Esophagus (tissue), 2 donors: ENCODE results near the gene SRPK3. TPM values are rescaled to one million over a fixed set of nuclear protein-coding genes. Genes with fewer than 3 reads are reported as not detected.

Experiments
- H3K27ac ChIP-seq, 2 donors: one replicate each; pipeline ENCODE4 v1.5.1; 2013; ENCODE audit warnings: low read depth in 2 of 2, mild to moderate bottlenecking in 2 of 2, inconsistent platforms in 1 of 2, low read length in 1 of 2, moderate library complexity in 1 of 2
- H3K27me3 ChIP-seq, 2 donors: one replicate each; pipeline ENCODE4 v1.6.1; 2013; ENCODE audit warnings: low read length in 2 of 2, control low read depth in 1 of 2, mild to moderate bottlenecking in 1 of 2; ENCODE audit not compliant: insufficient read depth in 2 of 2, control insufficient read depth in 1 of 2
- H3K36me3 ChIP-seq, 2 donors: one replicate each; pipeline ENCODE4 v1.6.1; 2013; ENCODE audit warnings: low read length in 1 of 2; ENCODE audit not compliant: control insufficient read depth in 2 of 2, insufficient read depth in 2 of 2
- H3K4me1 ChIP-seq, 2 donors: one replicate each; pipeline ENCODE4 v1.6.1; 2013; ENCODE audit warnings: low read length in 1 of 2; ENCODE audit not compliant: control insufficient read depth in 2 of 2, insufficient read depth in 2 of 2
- H3K4me3 ChIP-seq, 2 donors: one replicate each; pipeline ENCODE4 v1.5.1; 2013; ENCODE audit warnings: low read length in 2 of 2, mild to moderate bottlenecking in 2 of 2, low read depth in 1 of 2, moderate library complexity in 1 of 2
- H3K9me3 ChIP-seq, 2 donors: one replicate each; pipeline ENCODE4 v1.6.1; 2013; ENCODE audit warnings: mild to moderate bottlenecking in 2 of 2, low read depth in 1 of 2, low read length in 1 of 2, moderate library complexity in 1 of 2; ENCODE audit not compliant: control insufficient read depth in 2 of 2, insufficient read depth in 1 of 2
- WGBS, 2 donors: extraction: QIAGEN DNeasy Blood & Tissue Kit; methylation state at CpG; one replicate each; pipeline ENCODE4 v1.1.7; 2013; 5-methylcytosine and 5-hydroxymethylcytosine counted together
- polyA plus RNA-seq, 2 donors: library from polyadenylated mRNA; stranded (reverse); fragments of 200-250 nt; gene quantifications; one replicate each; pipeline ENCODE4 v1.2.3, GENCODE V29; 2013
- donor health status: healthy with polysubstance abuse.
- donor health status: Bipolar disorder and iron deficiency.

SRPK3 gene
- polyA plus RNA-seq, 2 donors: 0.15 to 0.35 TPM

GRCh38 chrX:153831429-153832150 lies 50.7 kb downstream of the SRPK3 start:
- H3K9me3 ChIP-seq: peaks cover 0 to 16% of the 10 kb centered on the region in 2 donors
- H3K4me3 ChIP-seq: no peak overlapping the region
- H3K27me3 ChIP-seq: peaks cover 0 to 2% of the 10 kb centered on the region in 2 donors
- peaks cover 0 to 4% of the 10 kb centered on the region in 2 donors for H3K4me1 ChIP-seq
- 61 to 66% methylated on average over 16 to 21 of the region's 23 CpGs for WGBS, 2 donors
- H3K36me3 ChIP-seq: no peaks in the 10 kb centered on the region
- no peak overlapping the region for H3K27ac ChIP-seq

- Histone ChIP-seq H3K4me3 (no peak overlapping the region), H3K27ac (no peak overlapping the region), H3K4me1 (peaks cover 0 to 4% of the 10 kb centered on the region in 2 donors), H3K36me3 (no peaks in the 10 kb centered on the region), H3K27me3 (peaks cover 0 to 2% of the 10 kb centered on the region in 2 donors), H3K9me3 (peaks cover 0 to 16% of the 10 kb centered on the region in 2 donors)
- 79 to 90% methylated on average over 10 of the region's 10 CpGs for WGBS, 2 donors
These were observed 51.9 kb downstream of the SRPK3 start for GRCh38 chrX:153832728-153833127.

Other genes starting within 250 kb of the SRPK3 start
- gene CCNQ, start 181.9 kb upstream of the SRPK3 start, polyA plus RNA-seq: 10 to 100 TPM; 20.1 to 24.7 TPM
- gene DUSP9, start 133.8 kb upstream of the SRPK3 start, polyA plus RNA-seq: under 1 TPM; 0.18 to 0.46 TPM
- 1 to 10 TPM; 5.0 to 6.4 TPM for gene PNCK, start 107.2 kb upstream of the SRPK3 start, polyA plus RNA-seq
- 10 to 100 TPM; 33.0 to 41.4 TPM for gene SLC6A8, start 93.1 kb upstream of the SRPK3 start, polyA plus RNA-seq
- 100 to 1,000 TPM in 1 of 2 donors, 10 to 100 TPM in 1; 98.8 to 185 TPM for gene BCAP31, start 56.7 kb upstream of the SRPK3 start, polyA plus RNA-seq
- 1 to 10 TPM; 1.8 to 2.9 TPM for gene ABCD1, start 56.2 kb upstream of the SRPK3 start, polyA plus RNA-seq
- gene PLXNB3, start 16.8 kb upstream of the SRPK3 start, polyA plus RNA-seq: 10 to 100 TPM in 1 of 2 donors, 1 to 10 TPM in 1; 5.1 to 12.4 TPM
- gene IDH3G, start 13.3 kb downstream of the SRPK3 start, polyA plus RNA-seq: 10 to 100 TPM; 39.3 to 51.9 TPM
- 100 to 1,000 TPM; 308 to 359 TPM for gene SSR4, start 13.6 kb downstream of the SRPK3 start, polyA plus RNA-seq
- gene PDZD4, start 49.5 kb downstream of the SRPK3 start, polyA plus RNA-seq: 1 to 10 TPM; 2.3 to 4.0 TPM
- 1 to 10 TPM in 1 of 2 donors, under 1 TPM in 1; 0.88 to 1.4 TPM for gene L1CAM, start 105.1 kb downstream of the SRPK3 start, polyA plus RNA-seq
- gene AVPR2, start 123.6 kb downstream of the SRPK3 start, polyA plus RNA-seq: under 1 TPM; 0.45 to 0.68 TPM
- 10 to 100 TPM; 10.6 to 23.4 TPM for gene ARHGAP4, start 145.2 kb downstream of the SRPK3 start, polyA plus RNA-seq
- 100 to 1,000 TPM in 1 of 2 donors, 10 to 100 TPM in 1; 86.6 to 104 TPM for gene NAA10, start 154.0 kb downstream of the SRPK3 start, polyA plus RNA-seq
- gene RENBP, start 163.6 kb downstream of the SRPK3 start, polyA plus RNA-seq: 1 to 10 TPM; 1.4 to 1.6 TPM
- gene HCFC1, start 190.8 kb downstream of the SRPK3 start, polyA plus RNA-seq: 10 to 100 TPM; 13.0 to 15.9 TPM
- gene TMEM187, start 191.7 kb downstream of the SRPK3 start, polyA plus RNA-seq: 1 to 10 TPM; 2.5 to 3.3 TPM
- gene IRAK1, start 238.9 kb downstream of the SRPK3 start, polyA plus RNA-seq: 10 to 100 TPM; 58.8 to 61.8 TPM